Caco-2 (cell line): ENCODE measurements around the gene TOMM7. TPM values are rescaled to one million over a fixed set of nuclear protein-coding genes. Genes with fewer than 3 reads are reported as not detected.

Source experiments
- BruUV-seq: library from RNA; stranded (reverse); fragments of 400-500 nt; replicated peaks from 2 replicates; lab custom pipeline; 2021; lab: Mats Ljungman, UMichigan
- CTCF ChIA-PET: fragments of 300-600 bp; sonication (Branson Sonifier 250); formaldehyde crosslinking; loops from one replicate; lab custom pipeline; 2022; ENCODE audit warnings: antibody characterized with exemption; lab: Charles Lee
- POLR2A ChIA-PET: fragments of 300-600 bp; sonication (Branson Sonifier 250); formaldehyde crosslinking; loops from one replicate; lab custom pipeline; 2022; ENCODE audit warnings: antibody characterized with exemption; lab: Charles Lee
- DNase-seq, 2 experiments: peaks; one replicate each; pipeline versions ENCODE4 v3.0.0 to v3.0.0-alpha.2; 2020 to 2022
- H3K27me3 ChIP-seq: replicated peaks from 2 replicates; pipeline ENCODE4 v1.6.0; 2011; ENCODE audit warnings: low read length; ENCODE audit not compliant: control insufficient read depth, insufficient read depth
- H3K36me3 ChIP-seq: 2 replicates; pipeline ENCODE4 v1.5.1; 2011; ENCODE audit warnings: low read length; ENCODE audit not compliant: control insufficient read depth, insufficient read depth
- H3K4me1 ChIP-seq: fragments of 250-450 bp; sonication (Bioruptor Pico); 2 replicates; pipeline ENCODE4 v1.5.1; 2020; ENCODE audit warnings: mild to moderate bottlenecking
- H3K4me3 ChIP-seq: 2 replicates; pipeline ENCODE4 v1.5.1; 2011; ENCODE audit warnings: low read depth, mild to moderate bottlenecking, control low read depth, low read length
- H3K9me3 ChIP-seq: fragments of 250-450 bp; sonication (Bioruptor Pico); 2 replicates; pipeline ENCODE4 v1.5.1; 2020; ENCODE audit warnings: mild to moderate bottlenecking, moderate library complexity
- H3K27ac Mint-ChIP-seq: one replicate; pipeline ENCODE4 v1.8.0; 2022; ENCODE audit warnings: mixed read lengths; ENCODE audit not compliant: unreplicated experiment
- H3K27me3 Mint-ChIP-seq: one replicate; pipeline ENCODE4 v1.8.0; 2022; ENCODE audit warnings: mixed read lengths; ENCODE audit not compliant: insufficient read depth, unreplicated experiment
- H3K36me3 Mint-ChIP-seq: one replicate; pipeline ENCODE4 v1.8.0; 2022; ENCODE audit warnings: mild to moderate bottlenecking, mixed read lengths; ENCODE audit not compliant: insufficient read depth, unreplicated experiment
- H3K4me1 Mint-ChIP-seq: one replicate; pipeline ENCODE4 v1.8.0; 2022; ENCODE audit warnings: low read depth, mixed read lengths; ENCODE audit not compliant: unreplicated experiment
- H3K4me3 Mint-ChIP-seq: one replicate; pipeline ENCODE4 v1.8.0; 2022; ENCODE audit warnings: mild to moderate bottlenecking, moderate library complexity, mixed read lengths; ENCODE audit not compliant: unreplicated experiment
- H3K9me3 Mint-ChIP-seq: one replicate; pipeline ENCODE4 v1.8.0; 2022; ENCODE audit warnings: mixed read lengths; ENCODE audit not compliant: unreplicated experiment
- CTCF ChIP-seq, 2 experiments: fragments of 200-600 bp in 1 of 2; IDR thresholded peaks; 1 replicate in 1 of 2; 2 replicates in 1 of 2; pipeline versions ENCODE4 v1.5.1 to v1.8.0; 2011 to 2022; ENCODE audit warnings: antibody characterized with exemption in 1 of 2, control low read depth in 1 of 2, inconsistent platforms in 1 of 2, low read depth in 1 of 2, low read length in 1 of 2, mild to moderate bottlenecking in 1 of 2, moderate library complexity in 1 of 2; ENCODE audit not compliant: insufficient read depth in 1 of 2, severe bottlenecking in 1 of 2, unreplicated experiment in 1 of 2
- intact Hi-C: fragments of 100-400 bp; cut with micrococcal nuclease; formaldehyde crosslinking; loops from one replicate; pipeline ENCODE4 v1.10.0; 2022; ENCODE audit not compliant: unreplicated experiment
- total RNA-seq: library from RNA; stranded (reverse); gene quantifications from 2 replicates; pipeline ENCODE4 v1.2.3, GENCODE V29; 2022

TOMM7 gene
- total RNA-seq, 1 experiment from 2014 or later = 220 TPM

DNA sequence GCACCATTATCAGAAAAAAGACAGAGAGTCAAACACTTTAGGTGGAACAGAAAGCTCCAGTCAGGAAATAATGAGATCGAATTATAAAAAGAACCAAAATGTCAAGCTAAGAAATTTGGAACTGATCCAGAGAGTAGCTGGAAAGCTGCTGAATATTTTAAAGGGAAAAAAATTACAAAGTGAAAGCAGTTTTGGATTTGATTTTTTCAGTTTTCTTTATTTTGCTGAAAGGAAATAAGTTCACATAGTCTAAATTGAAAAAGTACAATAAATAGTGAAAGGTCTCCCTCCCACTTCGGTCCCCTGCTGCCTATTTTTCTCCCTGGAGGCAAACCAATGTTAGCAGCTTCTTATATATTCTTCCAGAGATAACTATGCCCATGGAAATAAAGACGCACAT lies 11.3 kb upstream of the TOMM7 start:
- H3K4me1 ChIP-seq = peaks cover 19% of the 10 kb centered on the region
- BruUV-seq = no TSS peak
- no peaks in the 10 kb centered on the region for H3K9me3 Mint-ChIP-seq
- no peaks in the 10 kb centered on the region for H3K27me3 Mint-ChIP-seq
- CTCF ChIA-PET = no interaction called here
- intact Hi-C loops = no loop called here
- no peak for DNase-seq
- H3K4me3 Mint-ChIP-seq = peak overlapping the region; percentile 15
- H3K9me3 ChIP-seq = no peaks in the 10 kb centered on the region
- peaks cover 12% of the 10 kb centered on the region for H3K4me1 Mint-ChIP-seq
- H3K27me3 ChIP-seq = no peaks in the 10 kb centered on the region
- H3K36me3 Mint-ChIP-seq = no peaks in the 10 kb centered on the region
- no peak overlapping the region for H3K4me3 ChIP-seq
- no peaks in the 10 kb centered on the region for H3K36me3 ChIP-seq
- TF ChIP-seq CTCF (IDR thresholded peaks at IDR 0.05; ENCODE audit: insufficient read depth in 1 of 2, low read depth in 1 of 2, low read length in 1 of 2, severe bottlenecking in 1 of 2, unreplicated experiment in 1 of 2) = no peak
- H3K27ac Mint-ChIP-seq = peak overlapping the region; percentile 33
- POLR2A ChIA-PET = no interaction called here

- Histone ChIP-seq H3K4me1 (peaks cover 19% of the 10 kb centered on the region), H3K9me3 (no peaks in the 10 kb centered on the region), H3K27me3 (no peaks in the 10 kb centered on the region), H3K4me3 (no peak overlapping the region), H3K36me3 (no peaks in the 10 kb centered on the region)
- Mint-ChIP-seq H3K27ac (peak overlapping the region; percentile 33), H3K9me3 (no peaks in the 10 kb centered on the region), H3K4me3 (peak overlapping the region; percentile 15), H3K27me3 (no peaks in the 10 kb centered on the region), H3K4me1 (peaks cover 12% of the 10 kb centered on the region), H3K36me3 (no peaks in the 10 kb centered on the region)
- CTCF ChIA-PET = interaction anchor here (0.7 kb wide), 1 partner anchor 10 kb away, joined by 3 read pairs; the partner anchor contains the start of gene TOMM7
- DNase-seq = peak in 1 of 2 experiments; percentile 51
- TF ChIP-seq CTCF (IDR thresholded peaks at IDR 0.05; ENCODE audit: insufficient read depth in 1 of 2, low read depth in 1 of 2, low read length in 1 of 2, severe bottlenecking in 1 of 2, unreplicated experiment in 1 of 2) = no peak
- BruUV-seq = no TSS peak
- intact Hi-C loops = no loop called here
- POLR2A ChIA-PET = no interaction called here
These were observed 10.6 kb upstream of the TOMM7 start for GRCh38 chr7:22833113-22833855.

DNA sequence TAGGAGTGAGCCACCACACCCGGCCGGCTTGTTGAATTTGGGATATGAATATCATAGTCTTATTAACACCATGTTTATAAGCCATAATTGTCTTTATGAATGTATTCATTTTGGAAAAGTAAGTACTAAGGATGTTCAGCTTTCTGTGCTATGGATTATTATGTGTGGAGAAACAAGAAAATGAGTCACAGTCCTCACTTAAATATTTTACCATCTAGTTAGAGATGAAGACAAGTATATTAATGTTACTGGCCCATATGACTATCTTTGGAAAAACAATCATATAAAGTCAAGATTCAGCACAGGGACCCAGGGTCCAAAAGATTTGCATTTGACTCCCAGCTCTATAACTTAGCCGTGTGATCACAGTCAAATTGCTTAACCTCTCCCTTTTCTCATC lies 9.8 kb upstream of the TOMM7 start:
- Histone ChIP-seq H3K36me3 (no peaks in the 10 kb centered on the region), H3K27me3 (no peaks in the 10 kb centered on the region), H3K9me3 (no peaks in the 10 kb centered on the region), H3K4me3 (no peak overlapping the region), H3K4me1 (peaks cover 19% of the 10 kb centered on the region)
- no TSS peak for BruUV-seq
- no peak overlapping the region for H3K4me3 Mint-ChIP-seq
- TF ChIP-seq CTCF (IDR thresholded peaks at IDR 0.05; ENCODE audit: insufficient read depth in 1 of 2, low read depth in 1 of 2, low read length in 1 of 2, severe bottlenecking in 1 of 2, unreplicated experiment in 1 of 2) = no peak
- no peaks in the 10 kb centered on the region for H3K27me3 Mint-ChIP-seq
- peaks cover 12% of the 10 kb centered on the region for H3K4me1 Mint-ChIP-seq
- H3K27ac Mint-ChIP-seq = no peak overlapping the region
- H3K9me3 Mint-ChIP-seq = no peaks in the 10 kb centered on the region
- intact Hi-C loops = no loop called here
- POLR2A ChIA-PET = no interaction called here
- CTCF ChIA-PET = no interaction called here
- DNase-seq = no peak
- H3K36me3 Mint-ChIP-seq = no peaks in the 10 kb centered on the region
